Common myeloid progenitor, CD34-positive (primary cell): ENCODE data around the gene RINT1.

Experiments
- CTCF ChIA-PET: fragments of 350-600 bp; sonication (Branson Sonifier 250); formaldehyde crosslinking; loops from one replicate; lab custom pipeline; 2021; ENCODE audit warnings: antibody characterized with exemption; lab: Charles Lee
- POLR2A ChIA-PET: fragments of 350-600 bp; sonication (Branson Sonifier 250); formaldehyde crosslinking; loops from one replicate; lab custom pipeline; 2021; ENCODE audit warnings: antibody characterized with exemption; lab: Charles Lee
- DNase-seq, 3 donors: peaks; one replicate each; pipeline versions ENCODE4 v3.0.0 to v3.0.0-alpha.2; 2013
- H3K27ac ChIP-seq, 2 experiments: 1 replicate in 1 of 2; 2 replicates in 1 of 2; pipeline ENCODE4 v1.7.0; 2013; ENCODE audit warnings: inconsistent platforms in 2 of 2, low read length in 2 of 2, mild to moderate bottlenecking in 2 of 2, low read depth in 1 of 2, moderate library complexity in 1 of 2; ENCODE audit not compliant: severe bottlenecking in 2 of 2, insufficient read depth in 1 of 2, poor library complexity in 1 of 2
- H3K27me3 ChIP-seq, 5 experiments: replicated peaks in 2 of 5; 1 replicate in 3 of 5; 2 replicates in 2 of 5; pipeline versions ENCODE4 v1.6.1 to v1.7.0; 2013; ENCODE audit warnings: low read length in 4 of 5, mild to moderate bottlenecking in 2 of 5, moderate library complexity in 2 of 5, inconsistent platforms in 1 of 5; ENCODE audit not compliant: insufficient read depth in 5 of 5, control insufficient read depth in 4 of 5
- H3K36me3 ChIP-seq, 4 experiments: 1 replicate in 2 of 4; 2 replicates in 2 of 4; pipeline versions ENCODE4 v1.6.1 to v1.7.0; 2013; ENCODE audit warnings: low read length in 3 of 4, control low read depth in 1 of 4, mild to moderate bottlenecking in 1 of 4; ENCODE audit not compliant: control insufficient read depth in 4 of 4, insufficient read depth in 4 of 4
- H3K4me1 ChIP-seq, 4 experiments: 1 replicate in 3 of 4; 2 replicates in 1 of 4; pipeline versions ENCODE4 v1.6.1 to v1.7.1; 2013; ENCODE audit warnings: low read length in 3 of 4, mild to moderate bottlenecking in 3 of 4, control low read depth in 1 of 4, inconsistent platforms in 1 of 4, moderate library complexity in 1 of 4; ENCODE audit not compliant: control insufficient read depth in 4 of 4, insufficient read depth in 4 of 4; ENCODE audit errors: control extremely low read depth in 1 of 4
- H3K4me3 ChIP-seq, 7 experiments: 1 replicate in 4 of 7; 2 replicates in 3 of 7; pipeline versions ENCODE4 v1.5.1 to v1.7.0; 2013; ENCODE audit warnings: mild to moderate bottlenecking in 7 of 7, low read length in 6 of 7, moderate library complexity in 6 of 7, inconsistent platforms in 2 of 7, low read depth in 2 of 7, control low read depth in 1 of 7; ENCODE audit not compliant: insufficient read depth in 4 of 7, control insufficient read depth in 1 of 7; ENCODE audit errors: extremely low read depth in 1 of 7
- H3K9me3 ChIP-seq, 5 experiments: 1 replicate in 4 of 5; 2 replicates in 1 of 5; pipeline versions ENCODE4 v1.6.1 to v1.7.1; 2013; ENCODE audit warnings: low read length in 4 of 5, mild to moderate bottlenecking in 2 of 5, inconsistent platforms in 1 of 5, low read depth in 1 of 5, moderate library complexity in 1 of 5; ENCODE audit not compliant: control insufficient read depth in 4 of 5, insufficient read depth in 2 of 5; ENCODE audit errors: control extremely low read depth in 1 of 5
- WGBS: methylation state at CpG from one replicate; pipeline ENCODE4 v1.1.5; 2013; ENCODE audit not compliant: insufficient coverage; 5-methylcytosine and 5-hydroxymethylcytosine counted together

RINT1 gene

GRCh38 chr7:105530546-105530945 lies 1.5 kb upstream of the RINT1 start:
- H3K36me3 ChIP-seq = peaks cover 0 to 6% (median 2%) of the 10 kb centered on the region in 4 experiments
- no peak for DNase-seq
- peaks cover 16 to 22% (median 19%) of the 10 kb centered on the region in 4 experiments for H3K4me1 ChIP-seq
- H3K27ac ChIP-seq = no peak overlapping the region
- no peak overlapping the region for H3K4me3 ChIP-seq
- ChIA-PET CTCF (no interaction called here), POLR2A (interaction anchor here (0.7 kb wide), 1 partner anchor 211 kb away, joined by 3 read pairs; no protein-coding TSS in a partner anchor)
- 98% methylated on average over 15 of the region's 20 CpGs for WGBS
- no peaks in the 10 kb centered on the region for H3K9me3 ChIP-seq
- no peaks in the 10 kb centered on the region for H3K27me3 ChIP-seq

- H3K4me3 ChIP-seq = peak overlapping the region; percentile 82 to 98 (median 90)
- 31% methylated on average over 8 of the region's 12 CpGs for WGBS
- H3K27me3 ChIP-seq = no peaks in the 10 kb centered on the region
- peak overlapping the region; percentile 91 to 96 for H3K27ac ChIP-seq
- CTCF ChIA-PET = interaction anchor here (2.9 kb wide), 1 partner anchor 14 kb away, joined by 11 read pairs; no protein-coding TSS in a partner anchor
- no peaks in the 10 kb centered on the region for H3K9me3 ChIP-seq
- H3K4me1 ChIP-seq = peaks cover 16 to 22% (median 19%) of the 10 kb centered on the region in 4 experiments
- no peak for DNase-seq
- POLR2A ChIA-PET = interaction anchor here (0.6 kb wide), 2 partner anchors 10 to 520 kb away, joined by 3 read pairs; no protein-coding TSS in a partner anchor
- peaks cover 5 to 18% (median 8%) of the 10 kb centered on the region in 4 experiments for H3K36me3 ChIP-seq
Measured at GRCh38 chr7:105532709-105533460, 884 bp downstream of the RINT1 start.

GRCh38 chr7:105538339-105538738 lies 6.3 kb downstream of the RINT1 start:
- peak; percentile 39 to 77 (median 54) for DNase-seq
- Histone ChIP-seq H3K27ac (no peak overlapping the region), H3K36me3 (peaks cover 14 to 54% (median 30%) of the 10 kb centered on the region in 4 experiments), H3K4me1 (peaks cover under 1 to 8% (median 4%) of the 10 kb centered on the region in 4 experiments), H3K9me3 (no peaks in the 10 kb centered on the region), H3K27me3 (no peaks in the 10 kb centered on the region), H3K4me3 (no peak overlapping the region)
- CTCF ChIA-PET = interaction anchor here (0.9 to 1.3 kb wide), 2 partner anchors 51 to 53 kb away, joined by 3 read pairs; no protein-coding TSS in a partner anchor
- POLR2A ChIA-PET = no interaction called here
- 56% methylated on average over 1 of the region's 2 CpGs for WGBS

GRCh38 chr7:105559926-105560325 lies 27.9 kb downstream of the RINT1 start:
- 100% methylated on average over 1 of the region's 1 CpG for WGBS
- DNase-seq = no peak
- Histone ChIP-seq H3K4me1 (no peaks in the 10 kb centered on the region), H3K4me3 (no peak overlapping the region), H3K27ac (no peak overlapping the region), H3K27me3 (no peaks in the 10 kb centered on the region), H3K36me3 (peaks cover 8 to 64% (median 43%) of the 10 kb centered on the region in 4 experiments), H3K9me3 (no peaks in the 10 kb centered on the region)
- ChIA-PET POLR2A (no interaction called here), CTCF (no interaction called here)

DNA sequence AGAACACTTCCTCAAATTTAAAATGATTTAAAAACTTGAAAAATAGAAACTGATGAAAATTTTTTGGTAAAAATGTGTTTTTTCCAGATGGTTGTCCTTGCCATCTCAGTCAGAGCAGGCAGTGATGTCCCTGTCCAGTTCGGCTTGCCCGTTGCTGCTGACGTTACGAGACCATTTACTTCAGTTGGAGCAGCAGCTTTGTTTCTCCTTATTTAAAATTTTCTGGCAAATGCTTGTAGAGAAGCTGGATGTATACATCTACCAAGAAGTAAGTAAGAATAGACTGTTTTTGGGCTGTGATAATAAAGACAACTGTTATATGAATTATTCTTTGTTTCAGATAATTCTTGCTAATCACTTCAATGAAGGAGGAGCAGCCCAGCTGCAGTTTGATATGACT lies 33.2 kb downstream of the RINT1 start:
- ChIA-PET CTCF (interaction anchor here (0.8 to 1.4 kb wide), 2 partner anchors 10 to 167 kb away, joined by 3 to 8 read pairs; no protein-coding TSS in a partner anchor), POLR2A (no interaction called here)
- Histone ChIP-seq H3K27ac (no peak overlapping the region), H3K36me3 (peaks cover 13 to 59% (median 44%) of the 10 kb centered on the region in 4 experiments), H3K27me3 (no peaks in the 10 kb centered on the region), H3K4me3 (no peak overlapping the region), H3K4me1 (no peaks in the 10 kb centered on the region), H3K9me3 (no peaks in the 10 kb centered on the region)
- 100% methylated on average over 4 of the region's 4 CpGs for WGBS
- DNase-seq = no peak

- Histone ChIP-seq H3K4me3 (no peak overlapping the region), H3K36me3 (peaks cover 13 to 49% (median 37%) of the 10 kb centered on the region in 4 experiments), H3K27me3 (no peaks in the 10 kb centered on the region), H3K9me3 (no peaks in the 10 kb centered on the region), H3K4me1 (no peaks in the 10 kb centered on the region), H3K27ac (no peak overlapping the region)
- WGBS = 93% methylated on average over 2 of the region's 2 CpGs
- no peak for DNase-seq
- CTCF ChIA-PET = interaction anchor here (0.6 kb wide), 1 partner anchor 422 kb away, joined by 3 read pairs; no protein-coding TSS in a partner anchor
- POLR2A ChIA-PET = interaction anchor here (0.6 to 0.8 kb wide), 2 partner anchors 15 to 243 kb away, joined by 3 to 5 read pairs; no protein-coding TSS in a partner anchor
Measured at GRCh38 chr7:105567024-105567423, 35.0 kb downstream of the RINT1 start.

DNA sequence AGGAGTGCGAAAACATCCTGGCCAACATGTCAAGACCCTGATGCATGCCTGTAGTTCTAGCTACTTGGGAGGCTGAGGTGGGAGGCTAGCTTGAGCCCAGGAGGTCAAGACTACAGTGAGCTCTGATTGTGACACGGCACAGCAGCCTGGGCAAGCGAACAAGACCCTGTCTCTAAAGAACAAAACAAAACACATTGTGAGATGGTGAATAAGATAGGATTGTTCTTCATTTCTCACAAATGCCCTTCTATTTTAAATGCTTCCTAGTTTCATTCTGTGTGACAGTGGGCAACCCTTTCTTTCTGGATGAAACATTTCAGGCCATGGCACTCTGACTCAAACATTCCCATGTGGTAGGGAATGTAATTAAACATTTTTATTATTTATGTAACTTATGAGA lies 35.8 kb downstream of the RINT1 start:
- CTCF ChIA-PET = no interaction called here
- no peak for DNase-seq
- H3K4me3 ChIP-seq = no peak overlapping the region
- H3K27me3 ChIP-seq = no peaks in the 10 kb centered on the region
- H3K36me3 ChIP-seq = peaks cover 13 to 47% (median 32%) of the 10 kb centered on the region in 4 experiments
- H3K4me1 ChIP-seq = no peaks in the 10 kb centered on the region
- H3K27ac ChIP-seq = no peak overlapping the region
- POLR2A ChIA-PET = no interaction called here
- WGBS = 100% methylated on average over 1 of the region's 3 CpGs
- H3K9me3 ChIP-seq = no peaks in the 10 kb centered on the region
